Testis (tissue), 2 donors: Measurements from ENCODE around the gene MAMDC2.

Source experiments
- POLR2A ChIP-seq: fragments of 450-650 bp; IDR thresholded peaks from one replicate; pipeline ENCODE4 v1.6.1; 2017; ENCODE audit warnings: antibody characterized with exemption, mild to moderate bottlenecking, moderate library complexity
- TF ChIP-seq, protein P1 (sequence below), 3 experiments: fragments of 450-650 bp in 2 of 3; fragments of 200-600 bp in 1 of 3; sonication (generic) in 1 of 3; IDR thresholded peaks; one replicate each; pipeline ENCODE4 v1.5.1; 2016 to 2019; ENCODE audit warnings: antibody characterized with exemption in 3 of 3, mild to moderate bottlenecking in 2 of 3, moderate library complexity in 1 of 3

DNA sequence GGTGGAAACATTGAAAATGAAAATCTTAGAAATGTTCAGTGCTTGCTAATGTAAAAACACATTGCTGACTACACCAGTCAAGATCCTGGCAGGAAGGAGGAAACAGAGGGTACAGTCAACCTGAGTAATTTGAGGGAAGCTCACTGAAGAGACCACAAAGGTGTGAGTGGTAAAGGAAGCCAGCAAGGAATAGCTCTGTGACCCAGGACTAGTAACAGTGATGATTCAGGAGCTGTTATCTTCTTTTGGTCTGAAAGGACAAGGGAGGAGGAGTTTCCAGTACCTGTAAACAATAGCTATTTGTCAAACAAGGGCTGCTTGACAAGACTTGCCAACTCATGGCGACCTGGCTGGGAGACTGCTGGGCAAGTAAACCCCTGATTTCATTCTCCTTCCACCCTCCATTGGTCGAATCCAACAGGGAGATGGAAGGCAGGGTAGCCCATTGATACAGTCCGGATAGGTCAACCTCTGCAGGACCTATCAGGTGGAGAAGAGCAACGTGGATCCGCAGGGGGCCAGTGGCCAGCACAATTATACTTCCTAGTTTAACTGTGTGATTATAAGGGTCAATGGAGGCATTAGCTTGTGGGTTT, 68.1 kb downstream of the MAMDC2 start:
- TF ChIP-seq, protein P1, sequence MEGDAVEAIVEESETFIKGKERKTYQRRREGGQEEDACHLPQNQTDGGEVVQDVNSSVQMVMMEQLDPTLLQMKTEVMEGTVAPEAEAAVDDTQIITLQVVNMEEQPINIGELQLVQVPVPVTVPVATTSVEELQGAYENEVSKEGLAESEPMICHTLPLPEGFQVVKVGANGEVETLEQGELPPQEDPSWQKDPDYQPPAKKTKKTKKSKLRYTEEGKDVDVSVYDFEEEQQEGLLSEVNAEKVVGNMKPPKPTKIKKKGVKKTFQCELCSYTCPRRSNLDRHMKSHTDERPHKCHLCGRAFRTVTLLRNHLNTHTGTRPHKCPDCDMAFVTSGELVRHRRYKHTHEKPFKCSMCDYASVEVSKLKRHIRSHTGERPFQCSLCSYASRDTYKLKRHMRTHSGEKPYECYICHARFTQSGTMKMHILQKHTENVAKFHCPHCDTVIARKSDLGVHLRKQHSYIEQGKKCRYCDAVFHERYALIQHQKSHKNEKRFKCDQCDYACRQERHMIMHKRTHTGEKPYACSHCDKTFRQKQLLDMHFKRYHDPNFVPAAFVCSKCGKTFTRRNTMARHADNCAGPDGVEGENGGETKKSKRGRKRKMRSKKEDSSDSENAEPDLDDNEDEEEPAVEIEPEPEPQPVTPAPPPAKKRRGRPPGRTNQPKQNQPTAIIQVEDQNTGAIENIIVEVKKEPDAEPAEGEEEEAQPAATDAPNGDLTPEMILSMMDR (IDR thresholded peaks at IDR 0.05), result no peak
- no peak for TF ChIP-seq POLR2A
